H1 (cell line): Measurements from ENCODE around the gene TEAD1. TPM values are rescaled to one million over a fixed set of nuclear protein-coding genes. Genes with fewer than 3 reads are reported as not detected.

Source experiments
- EGR1 ChIP-seq: IDR thresholded peaks from 2 replicates; pipeline ENCODE4 v1.6.1; 2011; ENCODE audit warnings: low read depth, low read length, borderline replicate concordance
- FOSL1 ChIP-seq: IDR thresholded peaks from 2 replicates; pipeline ENCODE4 v1.6.1; 2011; ENCODE audit warnings: mild to moderate bottlenecking, low read depth, low read length, moderate library complexity; ENCODE audit not compliant: insufficient read depth
- POLR2A ChIP-seq, 2 experiments: IDR thresholded peaks; 1 replicate in 1 of 2; 2 replicates in 1 of 2; pipeline ENCODE4 v1.6.1; 2011; ENCODE audit warnings: low read depth in 2 of 2, low read length in 2 of 2, mild to moderate bottlenecking in 2 of 2; ENCODE audit errors: control extremely low read depth in 1 of 2
- RAD21 ChIP-seq, 2 experiments: IDR thresholded peaks in 1 of 2; conservative IDR thresholded peaks in 1 of 2; 2 replicates each; pipeline ENCODE4 v1.6.1; 2011; ENCODE audit warnings: low read depth in 2 of 2, low read length in 2 of 2, improper control_type of control experiment in 1 of 2, inconsistent platforms in 1 of 2, mild to moderate bottlenecking in 1 of 2, moderate library complexity in 1 of 2
- TAF1 ChIP-seq: IDR thresholded peaks from 2 replicates; pipeline ENCODE4 v1.6.1; 2011; ENCODE audit warnings: mild to moderate bottlenecking, low read depth, low read length
- YY1 ChIP-seq: IDR thresholded peaks from 2 replicates; pipeline ENCODE4 v1.6.1; 2011; ENCODE audit warnings: low read depth, mild to moderate bottlenecking, low read length
- polyA plus RNA-seq, 7 experiments: library from polyadenylated mRNA; depleted of rRNA in 3 of 7; stranded (reverse) in 5 of 7; unstranded in 2 of 7; fragments of >200 nt in 5 of 7; fragments of 200-250 nt in 2 of 7; gene quantifications; 1 replicate in 5 of 7; 2 replicates in 1 of 7; 4 replicates in 1 of 7; pipeline versions ENCODE4 v1.2.1 to v1.2.3, GENCODE V29; 2011 to 2013; ENCODE audit warnings: missing spikeins in 2 of 7, mixed read lengths in 2 of 7
- total RNA-seq: library from RNA; stranded (reverse); fragmentation: NEBNext Ultra II Directional; extraction: Animal tissue kit (Norgen Biotek cat#: 25700); gene quantifications from 2 replicates; pipeline ENCODE4 v1.2.1, GENCODE V29; 2021

The TEAD1 gene
- total and polyA plus RNA-seq, 2 of the 8 experiments (the other 6 are each of a cell fraction or from before 2014, with no cell fraction given) = 15.6 to 67.4 TPM

GRCh38 chr11:12893787-12894672 lies 219.8 kb downstream of the TEAD1 start (continued):
- TF ChIP-seq EGR1 (no peak), RAD21 (IDR thresholded peaks at IDR 0.05 in 1 of 2, conservative IDR thresholded peaks at IDR 0.05 in 1 of 2; ENCODE audit: low read depth in 2 of 2, low read length in 2 of 2) (peak; percentile 86), TAF1 (no peak), YY1 (no peak), FOSL1 (no peak), POLR2A (IDR thresholded peaks at IDR 0.05; ENCODE audit: control extremely low read depth in 1 of 2, low read depth in 2 of 2, low read length in 2 of 2) (no peak)
